HAP-1 (cell line): ENCODE data around the gene RTTN.

ENCODE experiments used
- DNase-seq, 2 experiments: peaks; one replicate each; pipeline ENCODE4 v3.0.0-alpha.2; 2016 to 2020; ENCODE audit warnings: low spot score in 2 of 2
- H3K27me3 ChIP-seq: fragments of 250-450 bp; sonication (Bioruptor Pico); 2 replicates; pipeline ENCODE4 v1.5.1; 2020; ENCODE audit warnings: low read depth, mild to moderate bottlenecking, moderate library complexity
- H3K36me3 ChIP-seq: fragments of 250-450 bp; sonication (Bioruptor Pico); replicated peaks from 2 replicates; pipeline ENCODE4 v1.5.1; 2020; ENCODE audit warnings: mild to moderate bottlenecking
- H3K4me1 ChIP-seq: fragments of 250-450 bp; sonication (Bioruptor Pico); 2 replicates; pipeline ENCODE4 v1.5.1; 2020; ENCODE audit warnings: mild to moderate bottlenecking
- H3K4me3 ChIP-seq: fragments of 250-450 bp; sonication (Bioruptor Pico); 2 replicates; pipeline ENCODE4 v1.5.1; 2020; ENCODE audit warnings: mild to moderate bottlenecking, moderate library complexity
- H3K9me3 ChIP-seq: fragments of 250-450 bp; sonication (Bioruptor Pico); 2 replicates; pipeline ENCODE4 v1.5.1; 2020; ENCODE audit warnings: mild to moderate bottlenecking, moderate library complexity
- in situ Hi-C: fragments of 300-500 bp; cut with MboI; formaldehyde crosslinking; loops from 3 replicates; pipeline ENCODE4 v1.14.3; 2020; ENCODE audit warnings: low sequenced_read_pairs, inconsistent platforms, mixed read lengths

Gene RTTN

GRCh38 chr18:70158992-70159717 lies 46.3 kb downstream of the RTTN start:
- in situ Hi-C loops = no loop called here
- H3K4me1 ChIP-seq = no peaks in the 10 kb centered on the region
- no peak overlapping the region for H3K4me3 ChIP-seq
- peaks cover 8% of the 10 kb centered on the region for H3K36me3 ChIP-seq
- H3K9me3 ChIP-seq = no peaks in the 10 kb centered on the region
- H3K27me3 ChIP-seq = no peaks in the 10 kb centered on the region
- no peak for DNase-seq

GRCh38 chr18:70156886-70157285 lies 48.6 kb downstream of the RTTN start:
- no peaks in the 10 kb centered on the region for H3K9me3 ChIP-seq
- H3K4me3 ChIP-seq = no peak overlapping the region
- no peaks in the 10 kb centered on the region for H3K27me3 ChIP-seq
- H3K4me1 ChIP-seq = no peaks in the 10 kb centered on the region
- peaks cover 4% of the 10 kb centered on the region for H3K36me3 ChIP-seq
- no peak for DNase-seq
- in situ Hi-C loops = no loop called here

- no peaks in the 10 kb centered on the region for H3K9me3 ChIP-seq
- no peaks in the 10 kb centered on the region for H3K27me3 ChIP-seq
- H3K4me1 ChIP-seq = no peaks in the 10 kb centered on the region
- DNase-seq = no peak
- in situ Hi-C loops = no loop called here
- H3K4me3 ChIP-seq = no peak overlapping the region
- H3K36me3 ChIP-seq = peaks cover 4% of the 10 kb centered on the region
These were observed 50.8 kb downstream of the RTTN start for GRCh38 chr18:70154591-70155194.

GRCh38 chr18:70151614-70152013 lies 53.9 kb downstream of the RTTN start:
- Histone ChIP-seq H3K9me3 (no peaks in the 10 kb centered on the region), H3K4me1 (peaks cover 10% of the 10 kb centered on the region; the same call in 1 of the 2 replicates), H3K4me3 (no peak overlapping the region), H3K27me3 (no peaks in the 10 kb centered on the region), H3K36me3 (peaks cover 12% of the 10 kb centered on the region)
- in situ Hi-C loops = no loop called here
- DNase-seq = no peak

GRCh38 chr18:70149616-70150301 lies 55.7 kb downstream of the RTTN start:
- Histone ChIP-seq H3K36me3 (peaks cover 15% of the 10 kb centered on the region), H3K27me3 (no peaks in the 10 kb centered on the region), H3K4me1 (peaks cover 10% of the 10 kb centered on the region; the same call in 1 of the 2 replicates), H3K9me3 (no peaks in the 10 kb centered on the region), H3K4me3 (no peak overlapping the region)
- DNase-seq = no peak
- in situ Hi-C loops = no loop called here

GRCh38 chr18:70149156-70149555 lies 56.3 kb downstream of the RTTN start:
- H3K4me3 ChIP-seq = no peak overlapping the region
- peaks cover 10% of the 10 kb centered on the region; the same call in 1 of the 2 replicates for H3K4me1 ChIP-seq
- peaks cover 15% of the 10 kb centered on the region for H3K36me3 ChIP-seq
- DNase-seq = no peak
- no peaks in the 10 kb centered on the region for H3K27me3 ChIP-seq
- in situ Hi-C loops = no loop called here
- H3K9me3 ChIP-seq = no peaks in the 10 kb centered on the region

- H3K27me3 ChIP-seq = no peaks in the 10 kb centered on the region
- DNase-seq = no peak
These were observed 57.2 kb downstream of the RTTN start for GRCh38 chr18:70148039-70148938.

GRCh38 chr18:70146174-70146573 lies 59.3 kb downstream of the RTTN start:
- DNase-seq = no peak
- peaks cover 10% of the 10 kb centered on the region; the same call in 1 of the 2 replicates for H3K4me1 ChIP-seq
- peaks cover 15% of the 10 kb centered on the region for H3K36me3 ChIP-seq
- in situ Hi-C loops = no loop called here
- no peaks in the 10 kb centered on the region for H3K9me3 ChIP-seq
- H3K27me3 ChIP-seq = no peaks in the 10 kb centered on the region
- no peak overlapping the region for H3K4me3 ChIP-seq

More at GRCh38 chr18:70148039-70148938, 57.2 kb downstream of the RTTN start:
- H3K36me3 ChIP-seq = peaks cover 15% of the 10 kb centered on the region
- in situ Hi-C loops = no loop called here
- H3K9me3 ChIP-seq = no peaks in the 10 kb centered on the region
- H3K4me3 ChIP-seq = no peak overlapping the region
- peaks cover 10% of the 10 kb centered on the region; the same call in 1 of the 2 replicates for H3K4me1 ChIP-seq

- in situ Hi-C loops = no loop called here
- no peaks in the 10 kb centered on the region for H3K9me3 ChIP-seq
- H3K27me3 ChIP-seq = no peaks in the 10 kb centered on the region
- DNase-seq = no peak
- no peaks in the 10 kb centered on the region; the same call in 1 of the 2 replicates for H3K4me1 ChIP-seq
- peaks cover 10% of the 10 kb centered on the region for H3K36me3 ChIP-seq
- no peak overlapping the region for H3K4me3 ChIP-seq
These were observed 63.5 kb downstream of the RTTN start for GRCh38 chr18:70142001-70142400.

- no peak for DNase-seq
- Histone ChIP-seq H3K9me3 (no peaks in the 10 kb centered on the region), H3K4me3 (no peak overlapping the region), H3K4me1 (no peaks in the 10 kb centered on the region), H3K27me3 (no peaks in the 10 kb centered on the region), H3K36me3 (peaks cover 6% of the 10 kb centered on the region; the same call in 1 of the 2 replicates)
- in situ Hi-C loops = no loop called here
These were observed 66.3 kb downstream of the RTTN start for GRCh38 chr18:70139138-70139537.

GRCh38 chr18:70135604-70136003 lies 69.9 kb downstream of the RTTN start:
- Histone ChIP-seq H3K36me3 (peaks cover 9% of the 10 kb centered on the region; the same call in 1 of the 2 replicates), H3K4me1 (no peaks in the 10 kb centered on the region), H3K4me3 (no peak overlapping the region), H3K27me3 (no peaks in the 10 kb centered on the region), H3K9me3 (no peaks in the 10 kb centered on the region)
- DNase-seq = no peak
- in situ Hi-C loops = no loop called here

GRCh38 chr18:70132999-70133398 lies 72.5 kb downstream of the RTTN start:
- Histone ChIP-seq H3K27me3 (no peaks in the 10 kb centered on the region), H3K9me3 (no peaks in the 10 kb centered on the region), H3K4me3 (no peak overlapping the region), H3K36me3 (peaks cover 7% of the 10 kb centered on the region; the same call in 1 of the 2 replicates), H3K4me1 (no peaks in the 10 kb centered on the region)
- no peak for DNase-seq
- in situ Hi-C loops = no loop called here

GRCh38 chr18:70128271-70128670 lies 77.2 kb downstream of the RTTN start:
- Histone ChIP-seq H3K36me3 (no peaks in the 10 kb centered on the region; the same call in 1 of the 2 replicates), H3K4me1 (no peaks in the 10 kb centered on the region), H3K9me3 (no peaks in the 10 kb centered on the region), H3K27me3 (no peaks in the 10 kb centered on the region), H3K4me3 (no peak overlapping the region)
- DNase-seq = no peak
- in situ Hi-C loops = no loop called here
